ENCODE data around the gene FIP1L1.

Gene FIP1L1

DNA sequence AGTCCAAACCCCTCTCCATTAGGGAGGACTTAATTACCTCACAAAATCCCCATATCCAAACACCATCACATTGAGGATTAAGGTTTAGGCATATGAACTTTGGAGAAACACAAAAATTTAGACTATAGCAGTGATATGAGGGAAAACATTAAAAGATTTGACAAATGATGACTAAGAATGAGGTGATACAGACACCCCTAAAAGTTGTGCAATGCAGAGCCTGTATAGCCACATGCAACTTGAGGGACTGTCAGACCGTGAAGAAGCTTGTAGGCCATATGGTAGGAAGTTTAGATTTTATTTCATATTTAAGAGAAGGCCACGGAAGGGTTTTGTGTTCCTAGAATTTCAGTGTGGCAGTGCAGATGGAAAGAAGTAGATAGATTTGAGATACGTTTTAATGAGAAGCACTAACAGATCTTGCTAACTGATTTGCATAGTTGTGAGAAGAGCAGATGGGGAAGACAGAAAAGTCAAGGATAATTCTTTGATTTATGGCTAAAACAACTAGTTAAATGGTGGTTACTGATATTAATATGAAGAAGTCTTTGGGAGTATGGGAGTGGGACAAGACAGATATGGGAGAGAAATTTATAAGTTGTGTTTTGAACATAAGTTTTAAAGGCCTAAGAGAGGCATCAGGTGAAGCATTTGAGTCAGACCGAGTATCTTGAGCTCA lies 5.5 kb upstream of the FIP1L1 start:
- TF ChIP-seq EZH2phosphoT487 (IDR thresholded peaks at IDR 0.05; ENCODE audit: low read depth) (no peak), CTCF (IDR thresholded peaks at IDR 0.05; ENCODE audit: low read depth, low read length) (no peak)
- peaks cover 18% of the 10 kb centered on the region for H3K27me3 ChIP-seq (ENCODE audit: low read depth, low read length)
- no peak overlapping the region for H3K9ac ChIP-seq (ENCODE audit: low read length)
- H3K4me3 ChIP-seq (ENCODE audit: low read length): no peak overlapping the region
- no peak overlapping the region for H2AFZ ChIP-seq (ENCODE audit: low read depth, low read length)
- no peak overlapping the region for H3K4me2 ChIP-seq (ENCODE audit: low read length)
- H3K9me3 ChIP-seq (ENCODE audit: insufficient read depth, low read length): no peaks in the 10 kb centered on the region
- no peaks in the 10 kb centered on the region for H3K79me2 ChIP-seq (ENCODE audit: low read length)
- no peaks in the 10 kb centered on the region for H4K20me1 ChIP-seq (ENCODE audit: insufficient read depth, low read length)
- no peaks in the 10 kb centered on the region for H3K36me3 ChIP-seq (replicated peaks; ENCODE audit: low read depth, low read length)
- H3K4me1 ChIP-seq (ENCODE audit: low read length): peaks cover 3% of the 10 kb centered on the region
- no peak overlapping the region for H3K27ac ChIP-seq (ENCODE audit: low read length)

- Histone ChIP-seq H3K4me1 (ENCODE audit: low read length) (peaks cover 17% of the 10 kb centered on the region), H4K20me1 (ENCODE audit: insufficient read depth, low read length) (peaks cover 17% of the 10 kb centered on the region), H2AFZ (ENCODE audit: low read depth, low read length) (no peak overlapping the region), H3K4me3 (ENCODE audit: low read length) (no peak overlapping the region), H3K9me3 (ENCODE audit: insufficient read depth, low read length) (no peaks in the 10 kb centered on the region), H3K27me3 (ENCODE audit: low read depth, low read length) (peaks cover 3% of the 10 kb centered on the region; the same call in 1 of the 2 replicates), H3K9ac (ENCODE audit: low read length) (no peak overlapping the region), H3K36me3 (replicated peaks; ENCODE audit: low read depth, low read length) (peaks cover 4% of the 10 kb centered on the region), H3K79me2 (ENCODE audit: low read length) (peaks cover 24% of the 10 kb centered on the region), H3K4me2 (ENCODE audit: low read length) (no peak overlapping the region), H3K27ac (ENCODE audit: low read length) (no peak overlapping the region)
- TF ChIP-seq CTCF (IDR thresholded peaks at IDR 0.05; ENCODE audit: low read depth, low read length): no peak
- no peak for TF ChIP-seq EZH2phosphoT487 (IDR thresholded peaks at IDR 0.05; ENCODE audit: low read depth)
Observed at GRCh38 chr4:53374777-53375258, 2.6 kb upstream of the FIP1L1 start.

DNA sequence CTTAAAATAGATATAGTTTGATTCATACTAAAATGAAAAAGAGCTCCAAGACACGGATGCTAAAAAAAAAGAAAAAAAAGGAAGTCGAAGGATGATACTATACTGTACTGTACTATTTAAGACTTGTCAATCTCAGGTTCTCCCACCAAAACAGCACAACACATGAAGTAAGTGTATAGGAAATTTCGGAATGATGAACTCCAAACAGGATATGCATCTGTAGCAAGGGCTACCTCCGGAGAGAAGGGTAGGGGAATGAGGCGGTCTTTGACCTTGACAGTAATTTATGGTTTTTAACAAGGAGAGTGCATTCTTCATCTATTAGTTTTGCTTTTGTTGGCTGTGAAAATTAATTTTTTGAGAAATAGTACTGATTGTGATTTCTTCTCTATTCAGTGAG lies 541 bp upstream of the FIP1L1 start:
- Histone ChIP-seq H3K4me1 (ENCODE audit: low read length) (peaks cover 25% of the 10 kb centered on the region), H4K20me1 (ENCODE audit: insufficient read depth, low read length) (peaks cover 27% of the 10 kb centered on the region), H3K9me3 (ENCODE audit: insufficient read depth, low read length) (no peaks in the 10 kb centered on the region), H3K27ac (ENCODE audit: low read length) (no peak overlapping the region), H3K4me2 (ENCODE audit: low read length) (peak overlapping the region; percentile 80), H3K36me3 (replicated peaks; ENCODE audit: low read depth, low read length) (peaks cover 4% of the 10 kb centered on the region), H3K27me3 (ENCODE audit: low read depth, low read length) (no peaks in the 10 kb centered on the region), H3K4me3 (ENCODE audit: low read length) (peak overlapping the region; percentile 79), H2AFZ (ENCODE audit: low read depth, low read length) (peak overlapping the region; percentile 89), H3K9ac (ENCODE audit: low read length) (peak overlapping the region; percentile 61), H3K79me2 (ENCODE audit: low read length) (peaks cover 45% of the 10 kb centered on the region)
- TF ChIP-seq EZH2phosphoT487 (IDR thresholded peaks at IDR 0.05; ENCODE audit: low read depth) (no peak), CTCF (IDR thresholded peaks at IDR 0.05; ENCODE audit: low read depth, low read length) (no peak)

- Histone ChIP-seq H3K27ac (ENCODE audit: low read length) (peak overlapping the region; percentile 68), H3K79me2 (ENCODE audit: low read length) (peaks cover 54% of the 10 kb centered on the region)
Observed at GRCh38 chr4:53378171-53378482, 686 bp downstream of the FIP1L1 start.

More at GRCh38 chr4:53378171-53378482, 686 bp downstream of the FIP1L1 start:
- TF ChIP-seq EZH2phosphoT487 (IDR thresholded peaks at IDR 0.05; ENCODE audit: low read depth): no peak
- no peak for TF ChIP-seq CTCF (IDR thresholded peaks at IDR 0.05; ENCODE audit: low read depth, low read length)
- peaks cover 8% of the 10 kb centered on the region for H3K36me3 ChIP-seq (replicated peaks; ENCODE audit: low read depth, low read length)
- peaks cover 27% of the 10 kb centered on the region for H4K20me1 ChIP-seq (ENCODE audit: insufficient read depth, low read length)
- H3K9me3 ChIP-seq (ENCODE audit: insufficient read depth, low read length): no peaks in the 10 kb centered on the region
- H3K4me3 ChIP-seq (ENCODE audit: low read length): peak overlapping the region; percentile 79
- H2AFZ ChIP-seq (ENCODE audit: low read depth, low read length): peak overlapping the region; percentile 23; the same call in 1 of the 2 replicates
- peaks cover 25% of the 10 kb centered on the region for H3K4me1 ChIP-seq (ENCODE audit: low read length)
- H3K9ac ChIP-seq (ENCODE audit: low read length): peak overlapping the region; percentile 85
- peak overlapping the region; percentile 86 for H3K4me2 ChIP-seq (ENCODE audit: low read length)
- no peaks in the 10 kb centered on the region for H3K27me3 ChIP-seq (ENCODE audit: low read depth, low read length)

All from OCI-LY3 (cell line).